H9 (cell line): Measurements from ENCODE around the gene RAD17. TPM values are rescaled to one million over a fixed set of nuclear protein-coding genes. Genes with fewer than 3 reads are reported as not detected.

Experiments used
- DNase-seq: peaks from one replicate; pipeline ENCODE4 v3.0.0-alpha.2; 2017
- H2AFZ ChIP-seq: one replicate; pipeline ENCODE4 v1.6.1; 2013; ENCODE audit warnings: mild to moderate bottlenecking, low read length, control low read depth, moderate library complexity
- H2AK5ac ChIP-seq: 2 replicates; pipeline ENCODE4 v1.6.1; 2013; ENCODE audit warnings: low read length, control low read depth, mixed read lengths; ENCODE audit not compliant: insufficient read length
- H2BK120ac ChIP-seq: one replicate; pipeline ENCODE4 v1.6.1; 2013; ENCODE audit warnings: low read depth, mild to moderate bottlenecking, low read length, control low read depth, inconsistent platforms; ENCODE audit not compliant: poor library complexity, severe bottlenecking
- H2BK12ac ChIP-seq: 2 replicates; pipeline ENCODE4 v1.6.1; 2013; ENCODE audit warnings: low read length, control low read depth, mixed read lengths, low read depth; ENCODE audit not compliant: insufficient read length
- H2BK15ac ChIP-seq: 2 replicates; pipeline ENCODE4 v1.6.1; 2013; ENCODE audit warnings: low read depth, low read length, control low read depth
- H2BK20ac ChIP-seq: one replicate; pipeline ENCODE4 v1.6.1; 2013; ENCODE audit warnings: low read depth, mild to moderate bottlenecking, low read length, control low read depth, inconsistent platforms; ENCODE audit not compliant: poor library complexity, severe bottlenecking
- H2BK5ac ChIP-seq: 2 replicates; pipeline ENCODE4 v1.6.1; 2013; ENCODE audit warnings: low read length, control low read depth, mixed read lengths; ENCODE audit not compliant: insufficient read length
- H3K14ac ChIP-seq: 2 replicates; pipeline ENCODE4 v1.6.1; 2013; ENCODE audit warnings: low read length, control low read depth; ENCODE audit not compliant: insufficient read depth
- H3K18ac ChIP-seq: 2 replicates; pipeline ENCODE4 v1.6.1; 2013; ENCODE audit warnings: low read depth, mild to moderate bottlenecking, mixed read lengths, low read length, control low read depth; ENCODE audit not compliant: insufficient read length
- H3K23ac ChIP-seq: 2 replicates; pipeline ENCODE4 v1.6.1; 2013; ENCODE audit warnings: low read length, control low read depth, mixed read lengths, low read depth; ENCODE audit not compliant: insufficient read length
- H3K23me2 ChIP-seq: 2 replicates; pipeline ENCODE4 v1.6.1; 2013; ENCODE audit warnings: low read depth, mild to moderate bottlenecking, mixed read lengths, low read length, control low read depth; ENCODE audit not compliant: insufficient read length, poor library complexity, severe bottlenecking
- H3K27ac ChIP-seq: 2 replicates; pipeline ENCODE4 v1.5.1; 2013; ENCODE audit warnings: low read length, control low read depth, mixed read lengths, low read depth; ENCODE audit not compliant: insufficient read length
- H3K27me3 ChIP-seq: 2 replicates; pipeline ENCODE4 v1.6.1; 2013; ENCODE audit warnings: low read length, control low read depth, inconsistent platforms; ENCODE audit not compliant: insufficient read depth
- H3K4ac ChIP-seq: 2 replicates; pipeline ENCODE4 v1.6.1; 2013; ENCODE audit warnings: low read depth, mild to moderate bottlenecking, control low read depth, inconsistent platforms, low read length, moderate library complexity
- H3K4me1 ChIP-seq: 2 replicates; pipeline ENCODE4 v1.6.1; 2013; ENCODE audit warnings: low read length, control low read depth, inconsistent platforms; ENCODE audit not compliant: insufficient read depth
- H3K4me2 ChIP-seq: 2 replicates; pipeline ENCODE4 v1.6.1; 2013; ENCODE audit warnings: low read length, control low read depth, mixed read lengths; ENCODE audit not compliant: insufficient read length, insufficient read depth
- H3K56ac ChIP-seq: 2 replicates; pipeline ENCODE4 v1.6.1; 2013; ENCODE audit warnings: low read depth, mild to moderate bottlenecking, mixed read lengths, low read length, control low read depth; ENCODE audit not compliant: insufficient read length
- H3K79me1 ChIP-seq: 2 replicates; pipeline ENCODE4 v1.6.1; 2013; ENCODE audit warnings: low read depth, mild to moderate bottlenecking, moderate library complexity, low read length, control low read depth, inconsistent platforms; ENCODE audit not compliant: insufficient read depth, poor library complexity, severe bottlenecking
- H3K79me2 ChIP-seq: 2 replicates; pipeline ENCODE4 v1.6.1; 2013; ENCODE audit warnings: low read length, control low read depth, inconsistent platforms; ENCODE audit not compliant: insufficient read depth
- H3K9ac ChIP-seq: 2 replicates; pipeline ENCODE4 v1.6.1; 2013; ENCODE audit warnings: low read length, control low read depth, mixed read lengths; ENCODE audit not compliant: insufficient read length; ENCODE audit errors: extremely low read depth
- H3K9me3 ChIP-seq: one replicate; pipeline ENCODE4 v1.6.1; 2013; ENCODE audit warnings: low read depth, low read length, inconsistent platforms; ENCODE audit not compliant: control insufficient read depth
- H3T11ph ChIP-seq: one replicate; pipeline ENCODE4 v1.6.1; 2013; ENCODE audit warnings: mild to moderate bottlenecking, low read length, control low read depth, inconsistent platforms
- H4K20me1 ChIP-seq: one replicate; pipeline ENCODE4 v1.6.1; 2013; ENCODE audit not compliant: control insufficient read depth, insufficient read length, insufficient read depth
- H4K5ac ChIP-seq: 2 replicates; pipeline ENCODE4 v1.6.1; 2013; ENCODE audit warnings: low read depth, mild to moderate bottlenecking, mixed read lengths, low read length, control low read depth; ENCODE audit not compliant: insufficient read length
- H4K8ac ChIP-seq: replicated peaks from 2 replicates; pipeline ENCODE4 v1.6.1; 2013; ENCODE audit warnings: low read length, control low read depth, mixed read lengths, low read depth; ENCODE audit not compliant: insufficient read length
- H4K91ac ChIP-seq: 2 replicates; pipeline ENCODE4 v1.6.1; 2013; ENCODE audit warnings: low read depth, mild to moderate bottlenecking, moderate library complexity, mixed read lengths, low read length, control low read depth; ENCODE audit not compliant: insufficient read length
- H3K27ac Mint-ChIP-seq, 3 experiments: 2 replicates in 2 of 3; 3 replicates in 1 of 3; pipeline ENCODE4 v1.8.0; 2020 to 2021; ENCODE audit warnings: mixed read lengths in 3 of 3, mild to moderate bottlenecking in 1 of 3, moderate library complexity in 1 of 3
- H3K27me3 Mint-ChIP-seq: 2 replicates; pipeline ENCODE4 v1.8.0; 2021; ENCODE audit warnings: low read depth, mild to moderate bottlenecking, moderate library complexity, mixed read lengths
- H3K36me3 Mint-ChIP-seq, 3 experiments: 2 replicates in 2 of 3; 3 replicates in 1 of 3; pipeline ENCODE4 v1.8.0; 2020 to 2021; ENCODE audit warnings: low read depth in 3 of 3, mixed read lengths in 3 of 3; ENCODE audit not compliant: insufficient read depth in 1 of 3
- H3K4me1 Mint-ChIP-seq, 2 experiments: 2 replicates each; pipeline ENCODE4 v1.8.0; 2020; ENCODE audit warnings: mixed read lengths in 2 of 2
- H3K4me3 Mint-ChIP-seq, 2 experiments: 2 replicates in 1 of 2; 3 replicates in 1 of 2; pipeline ENCODE4 v1.8.0; 2020 to 2021; ENCODE audit warnings: mild to moderate bottlenecking in 2 of 2, mixed read lengths in 2 of 2, moderate library complexity in 1 of 2
- H3K9me3 Mint-ChIP-seq, 2 experiments: 2 replicates in 1 of 2; 3 replicates in 1 of 2; pipeline ENCODE4 v1.8.0; 2020; ENCODE audit warnings: mild to moderate bottlenecking in 2 of 2, mixed read lengths in 2 of 2, moderate library complexity in 1 of 2
- CTCF ChIP-seq: fragments of 200-600 bp; sonication (generic); conservative IDR thresholded peaks from 3 replicates; pipeline ENCODE4 v1.8.0; 2021; ENCODE audit warnings: antibody characterized with exemption, mild to moderate bottlenecking
- WGBS: extraction: QIAGEN DNeasy Blood & Tissue Kit; methylation state at CpG from one replicate; pipeline ENCODE4 v1.1.7; 2013; ENCODE audit warnings: missing lambda C conversion rate, low lambda C conversion rate, mixed read lengths; ENCODE audit not compliant: insufficient read length; ENCODE audit errors: extremely low coverage; 5-methylcytosine and 5-hydroxymethylcytosine counted together
- total RNA-seq: library from RNA; stranded (reverse); gene quantifications from 2 replicates; pipeline ENCODE4 v1.2.1, GENCODE V29; 2021

Gene RAD17
- total RNA-seq, 1 experiment from 2014 or later = 31.9 TPM

GRCh38 chr5:69359699-69360098 lies 9.9 kb upstream of the RAD17 start:
- no peak overlapping the region for H3K14ac ChIP-seq
- no peak overlapping the region for H3K4me2 ChIP-seq
- H3T11ph ChIP-seq = no peak overlapping the region
- H4K91ac ChIP-seq = no peak overlapping the region
- no peak overlapping the region for H3K56ac ChIP-seq
- H3K79me2 ChIP-seq = peaks cover 1% of the 10 kb centered on the region; the same call in 1 of the 2 replicates
- H3K4ac ChIP-seq = no peak overlapping the region
- no peaks in the 10 kb centered on the region for H3K9me3 ChIP-seq
- no peak overlapping the region for H2BK120ac ChIP-seq
- WGBS = no CpG with 5 or more reads among the region's 3 CpGs
- H3K18ac ChIP-seq = no peak overlapping the region
- no peak overlapping the region for H3K27ac ChIP-seq
- H3K27ac Mint-ChIP-seq = no peak overlapping the region
- no peak for DNase-seq
- no peak overlapping the region for H2BK12ac ChIP-seq
- no peak overlapping the region for H2BK15ac ChIP-seq
- H3K36me3 Mint-ChIP-seq = peaks cover 7 to 22% (median 21%) of the 10 kb centered on the region in 3 experiments; a peak in 6 of 7 replicates
- H3K4me1 Mint-ChIP-seq = no peaks in the 10 kb centered on the region
- H3K23me2 ChIP-seq = no peaks in the 10 kb centered on the region
- no peak overlapping the region for H4K5ac ChIP-seq
- no peaks in the 10 kb centered on the region for H3K9me3 Mint-ChIP-seq
- no peak for TF ChIP-seq CTCF
- no peaks in the 10 kb centered on the region for H4K20me1 ChIP-seq
- H3K27me3 ChIP-seq = no peaks in the 10 kb centered on the region
- H2BK20ac ChIP-seq = no peak overlapping the region
- no peak overlapping the region for H2AK5ac ChIP-seq
- no peak overlapping the region for H3K9ac ChIP-seq
- H3K79me1 ChIP-seq = no peaks in the 10 kb centered on the region
- H3K4me3 Mint-ChIP-seq = no peak overlapping the region
- H3K23ac ChIP-seq = no peak overlapping the region
- no peaks in the 10 kb centered on the region for H3K4me1 ChIP-seq
- H4K8ac ChIP-seq = no peak overlapping the region
- H2BK5ac ChIP-seq = no peak overlapping the region
- no peaks in the 10 kb centered on the region for H3K27me3 Mint-ChIP-seq
- H2AFZ ChIP-seq = no peak overlapping the region
